IMR-90 (cell line): ENCODE data around the gene XCR1. TPM values are rescaled to one million over a fixed set of nuclear protein-coding genes. Genes with fewer than 3 reads are reported as not detected.

Experiments
- ATAC-seq: fragments of 200-7000 bp; cut with Tn5 transposase; 2 replicates; pipeline ENCODE4 v1.9.1; 2020; ENCODE audit warnings: low read depth, mild to moderate bottlenecking, moderate library complexity
- BruUV-seq: library from RNA; stranded (reverse); fragments of 400-500 nt; replicated peaks from 2 replicates; lab custom pipeline; 2021; lab: Mats Ljungman, UMichigan
- CTCF ChIA-PET: fragments of 300-600 bp; formaldehyde crosslinking; extraction: SDS; loops from one replicate; lab custom pipeline; 2021; ENCODE audit warnings: antibody characterized with exemption; lab: Yijun Ruan, JAX
- POLR2A ChIA-PET: fragments of 300-600 bp; sonication (Branson Sonifier 250); formaldehyde crosslinking; loops from one replicate; lab custom pipeline; 2022; ENCODE audit warnings: antibody characterized with exemption; ENCODE audit not compliant: unreplicated experiment; lab: Charles Lee
- DNase-seq: peaks from one replicate; pipeline ENCODE4 v3.0.0; 2013
- H2AFZ ChIP-seq: replicated peaks from 2 replicates; pipeline ENCODE3; 2013; ENCODE audit warnings: low read length, mild to moderate bottlenecking; ENCODE audit not compliant: poor library complexity
- H2AK5ac ChIP-seq: 2 replicates; pipeline ENCODE4 v1.6.1; 2013; ENCODE audit warnings: low read depth, low read length, inconsistent platforms
- H2AK9ac ChIP-seq: replicated peaks from 2 replicates; pipeline ENCODE3; 2013; ENCODE audit warnings: mild to moderate bottlenecking, low read depth, low read length, moderate library complexity; ENCODE audit not compliant: poor library complexity
- H2BK120ac ChIP-seq: 2 replicates; pipeline ENCODE4 v1.6.1; 2013; ENCODE audit warnings: low read depth, low read length, inconsistent platforms
- H2BK15ac ChIP-seq: 3 replicates; pipeline ENCODE4 v1.6.1; 2013; ENCODE audit warnings: low read depth, low read length, inconsistent platforms
- H2BK20ac ChIP-seq: 2 replicates; pipeline ENCODE4 v1.6.1; 2013; ENCODE audit warnings: low read depth, mild to moderate bottlenecking, inconsistent platforms, low read length, moderate library complexity
- H2BK5ac ChIP-seq: 2 replicates; pipeline ENCODE4 v1.6.1; 2013; ENCODE audit warnings: mild to moderate bottlenecking, low read depth, low read length, inconsistent platforms; ENCODE audit not compliant: poor library complexity, severe bottlenecking
- H3K14ac ChIP-seq: replicated peaks from 2 replicates; pipeline ENCODE4 v1.6.1; 2013; ENCODE audit warnings: low read depth, low read length, inconsistent platforms
- H3K18ac ChIP-seq: 2 replicates; pipeline ENCODE4 v1.6.1; 2013; ENCODE audit warnings: low read depth, low read length, control low read depth
- H3K23ac ChIP-seq: 2 replicates; pipeline ENCODE4 v1.6.1; 2013; ENCODE audit warnings: low read depth, low read length, inconsistent platforms
- H3K27ac ChIP-seq: 2 replicates; pipeline ENCODE4 v1.5.1; 2013; ENCODE audit warnings: mild to moderate bottlenecking, control low read depth, low read length; ENCODE audit not compliant: insufficient read depth
- H3K27me3 ChIP-seq: 2 replicates; pipeline ENCODE4 v1.6.1; 2013; ENCODE audit warnings: low read length; ENCODE audit not compliant: control insufficient read depth, insufficient read depth
- H3K36me3 ChIP-seq: 2 replicates; pipeline ENCODE4 v1.6.1; 2013; ENCODE audit warnings: low read length, mixed read lengths; ENCODE audit not compliant: control insufficient read depth, insufficient read depth
- H3K4ac ChIP-seq: 2 replicates; pipeline ENCODE4 v1.6.1; 2013; ENCODE audit warnings: low read depth, low read length, inconsistent platforms
- H3K4me1 ChIP-seq: 2 replicates; pipeline ENCODE4 v1.6.1; 2013; ENCODE audit warnings: low read length, mixed read lengths; ENCODE audit not compliant: control insufficient read depth, insufficient read depth
- H3K4me2 ChIP-seq: 2 replicates; pipeline ENCODE4 v1.6.1; 2013; ENCODE audit warnings: low read depth, mild to moderate bottlenecking, control low read depth, low read length, moderate library complexity
- H3K4me3 ChIP-seq: 2 replicates; pipeline ENCODE4 v1.5.1; 2013; ENCODE audit warnings: low read depth, mild to moderate bottlenecking, control low read depth, low read length, moderate library complexity; ENCODE audit not compliant: insufficient read depth
- H3K56ac ChIP-seq: 2 replicates; pipeline ENCODE4 v1.6.1; 2013; ENCODE audit warnings: low read length, inconsistent platforms; ENCODE audit not compliant: insufficient read depth; ENCODE audit errors: extremely low read depth
- H3K79me1 ChIP-seq, 2 experiments: 2 replicates each; pipeline ENCODE4 v1.6.1; 2013; ENCODE audit warnings: low read length in 2 of 2, inconsistent platforms in 1 of 2, low read depth in 1 of 2
- H3K9ac ChIP-seq: 2 replicates; pipeline ENCODE4 v1.6.1; 2013; ENCODE audit warnings: low read depth, low read length, control low read depth
- H3K9me1 ChIP-seq: 2 replicates; pipeline ENCODE4 v1.6.1; 2013; ENCODE audit warnings: low read length, inconsistent platforms; ENCODE audit not compliant: insufficient read depth
- H3K9me3 ChIP-seq: 2 replicates; pipeline ENCODE4 v1.6.1; 2013; ENCODE audit warnings: low read length; ENCODE audit not compliant: control insufficient read depth, insufficient read depth
- H4K20me1 ChIP-seq: 2 replicates; pipeline ENCODE4 v1.6.1; 2013; ENCODE audit warnings: low read length, inconsistent platforms; ENCODE audit not compliant: insufficient read depth
- H4K5ac ChIP-seq: 2 replicates; pipeline ENCODE4 v1.6.1; 2013; ENCODE audit warnings: mild to moderate bottlenecking, low read depth, low read length, control low read depth
- H4K8ac ChIP-seq, 2 experiments: 2 replicates each; pipeline ENCODE4 v1.6.1; 2013; ENCODE audit warnings: low read depth in 2 of 2, low read length in 2 of 2, control low read depth in 1 of 2, inconsistent platforms in 1 of 2
- H4K91ac ChIP-seq: 2 replicates; pipeline ENCODE4 v1.6.1; 2013; ENCODE audit warnings: low read depth, low read length, inconsistent platforms; ENCODE audit not compliant: insufficient read depth
- BHLHE40 ChIP-seq: fragments of 150-350 bp; IDR thresholded peaks from 2 replicates; pipeline ENCODE4 v1.6.1; 2016; ENCODE audit warnings: mild to moderate bottlenecking, low read depth, low read length
- CEBPB ChIP-seq: IDR thresholded peaks from 2 replicates; pipeline ENCODE4 v1.6.1; 2012; ENCODE audit warnings: low read depth, low read length, improper control_type of control experiment
- CHD1 ChIP-seq: IDR thresholded peaks from 2 replicates; pipeline ENCODE4 v1.6.1; 2012; ENCODE audit warnings: low read depth, low read length, improper control_type of control experiment
- CTCF ChIP-seq: conservative IDR thresholded peaks from 2 replicates; pipeline ENCODE4 v1.5.1; 2012; ENCODE audit warnings: mild to moderate bottlenecking, low read depth, low read length, improper control_type of control experiment
- FOS ChIP-seq: fragments of 150-350 bp; IDR thresholded peaks from 2 replicates; pipeline ENCODE4 v1.6.1; 2016; ENCODE audit warnings: low read depth, low read length
- MAFK ChIP-seq: IDR thresholded peaks from 2 replicates; pipeline ENCODE4 v1.6.1; 2012; ENCODE audit warnings: low read depth, low read length, improper control_type of control experiment
- MAZ ChIP-seq: IDR thresholded peaks from 2 replicates; pipeline ENCODE4 v1.6.1; 2012; ENCODE audit warnings: low read depth, mild to moderate bottlenecking, low read length, improper control_type of control experiment, moderate library complexity, borderline replicate concordance
- MXI1 ChIP-seq: IDR thresholded peaks from 2 replicates; pipeline ENCODE4 v1.6.1; 2012; ENCODE audit warnings: low read depth, mild to moderate bottlenecking, low read length, moderate library complexity, borderline replicate concordance
- NFE2L2 ChIP-seq: fragments of 150-350 bp; IDR thresholded peaks from 2 replicates; pipeline ENCODE4 v1.6.1; 2016; ENCODE audit warnings: low read depth, mild to moderate bottlenecking, low read length
- RAD21 ChIP-seq: IDR thresholded peaks from 2 replicates; pipeline ENCODE4 v1.6.1; 2012; ENCODE audit warnings: low read length, improper control_type of control experiment
- RCOR1 ChIP-seq: IDR thresholded peaks from 2 replicates; pipeline ENCODE4 v1.6.1; 2012; ENCODE audit warnings: mild to moderate bottlenecking, low read length, improper control_type of control experiment; ENCODE audit not compliant: insufficient replicate concordance
- SMC3 ChIP-seq: fragments of 150-350 bp; IDR thresholded peaks from 2 replicates; pipeline ENCODE4 v1.6.1; 2016; ENCODE audit warnings: low read depth, mild to moderate bottlenecking, antibody characterized with exemption, low read length, moderate library complexity
- USF2 ChIP-seq: fragments of 150-350 bp; IDR thresholded peaks from 2 replicates; pipeline ENCODE4 v1.6.1; 2017; ENCODE audit warnings: mild to moderate bottlenecking, antibody characterized with exemption, low read length, low read depth
- WGBS, 2 experiments: methylation state at CpG; one replicate each; pipeline versions ENCODE4 v1.1.5 to v1.1.7; 2013; ENCODE audit warnings: missing lambda C conversion rate in 2 of 2; ENCODE audit not compliant: insufficient read length in 1 of 2; ENCODE audit errors: extremely low coverage in 2 of 2; 5-methylcytosine and 5-hydroxymethylcytosine counted together
- dilution Hi-C: fragments of 300-500 bp; cut with HindIII; formaldehyde crosslinking; loops from one replicate; pipeline ENCODE4 v1.14.3; 2018; ENCODE audit warnings: low sequenced_read_pairs; ENCODE audit not compliant: unreplicated experiment
- in situ Hi-C: fragments of 300-500 bp; cut with MboI; formaldehyde crosslinking; loops from 3 replicates; pipeline ENCODE4 v1.14.3; 2019; ENCODE audit warnings: low sequenced_read_pairs, inconsistent platforms, mixed read lengths
- intact Hi-C: fragments of 100-400 bp; cut with micrococcal nuclease; formaldehyde crosslinking; loops from 2 replicates; pipeline ENCODE4 v1.10.0; 2022
- polyA plus RNA-seq, 3 experiments: library from polyadenylated mRNA; depleted of rRNA; stranded (reverse); fragments of >200 nt; gene quantifications; 2 replicates each; pipeline ENCODE4 v1.2.3, GENCODE V29; 2012; ENCODE audit warnings: low replicate concordance in 1 of 3
- total RNA-seq: library from RNA; depleted of rRNA; stranded (reverse); fragments of >200 nt; gene quantifications from 2 replicates; pipeline ENCODE4 v1.2.3, GENCODE V29; 2012

XCR1 gene
- total and polyA plus RNA-seq, 2 of the 4 experiments (the other 2 are of a cell fraction): not detected

- Histone ChIP-seq H3K79me1 (peaks cover 0 to 3% of the 10 kb centered on the region in 2 experiments; a peak in 1 of 4 replicates), H3K4ac (peak overlapping the region; percentile 64), H4K20me1 (peaks cover 14% of the 10 kb centered on the region), H2AK9ac (peak overlapping the region; percentile 45), H3K9me1 (peaks cover 13% of the 10 kb centered on the region), H3K18ac (no peak overlapping the region; the same call in 1 of the 2 replicates), H3K9ac (no peak overlapping the region), H3K14ac (0 out of 2 replicates have a peak overlapping the region, but pooled peaks have one; percentile 31), H3K56ac (no peak overlapping the region), H3K27me3 (no peaks in the 10 kb centered on the region), H2BK120ac (peak overlapping the region; percentile 42), H3K4me1 (peaks cover 9% of the 10 kb centered on the region), H4K5ac (no peak overlapping the region), H3K36me3 (peaks cover 52% of the 10 kb centered on the region), H3K4me2 (no peak overlapping the region), H2AFZ (no peak overlapping the region), H3K27ac (no peak overlapping the region), H2BK15ac (peak overlapping the region; percentile 1; the same call in 1 of the 3 replicates), H3K4me3 (no peak overlapping the region), H4K8ac (no peak overlapping the region), H3K23ac (no peak overlapping the region), H2BK20ac (peak overlapping the region; percentile 50; the same call in 1 of the 2 replicates), H3K9me3 (no peaks in the 10 kb centered on the region), H2AK5ac (peak overlapping the region; percentile 84), H4K91ac (peak overlapping the region; percentile 66), H2BK5ac (no peak overlapping the region)
- in situ Hi-C loops (no loop called here), intact Hi-C loops (no loop called here), dilution Hi-C loops (no loop called here)
- DNase-seq: no peak
- ATAC-seq: no peak
- POLR2A ChIA-PET: interaction anchor here (0.8 kb wide), 1 partner anchor 20 kb away, joined by 3 read pairs; no protein-coding TSS in a partner anchor
- WGBS, 2 experiments: 96% methylated on average over 8 of the region's 9 CpGs; no CpG with 5 or more reads in 1 of the 2 experiments
- BruUV-seq: TSS peak; percentile 86
- CTCF ChIA-PET: interaction anchor here (1.6 to 2.4 kb wide), 3 partner anchors 29 to 119 kb away, joined by 4 to 9 read pairs (median 5); no protein-coding TSS in a partner anchor
- no peak for TF ChIP-seq CTCF
- TF ChIP-seq CEBPB: no peak
- no peak for TF ChIP-seq RCOR1
- no peak for TF ChIP-seq RAD21
- TF ChIP-seq NFE2L2: no peak
- no peak for TF ChIP-seq CHD1
- no peak for TF ChIP-seq MXI1
- no peak for TF ChIP-seq MAZ
- TF ChIP-seq FOS: no peak
- TF ChIP-seq USF2: no peak
- no peak for TF ChIP-seq BHLHE40
- no peak for TF ChIP-seq SMC3
- TF ChIP-seq MAFK: no peak
These were observed 59.1 kb downstream of the XCR1 start for GRCh38 chr3:45968149-45968548.
